Measurements from ENCODE around the gene RARRES1. TPM values are rescaled to one million over a fixed set of nuclear protein-coding genes. Genes with fewer than 3 reads are reported as not detected.

The RARRES1 gene
- total RNA-seq, 1 experiment from 2014 or later, result 0.73 TPM

DNA sequence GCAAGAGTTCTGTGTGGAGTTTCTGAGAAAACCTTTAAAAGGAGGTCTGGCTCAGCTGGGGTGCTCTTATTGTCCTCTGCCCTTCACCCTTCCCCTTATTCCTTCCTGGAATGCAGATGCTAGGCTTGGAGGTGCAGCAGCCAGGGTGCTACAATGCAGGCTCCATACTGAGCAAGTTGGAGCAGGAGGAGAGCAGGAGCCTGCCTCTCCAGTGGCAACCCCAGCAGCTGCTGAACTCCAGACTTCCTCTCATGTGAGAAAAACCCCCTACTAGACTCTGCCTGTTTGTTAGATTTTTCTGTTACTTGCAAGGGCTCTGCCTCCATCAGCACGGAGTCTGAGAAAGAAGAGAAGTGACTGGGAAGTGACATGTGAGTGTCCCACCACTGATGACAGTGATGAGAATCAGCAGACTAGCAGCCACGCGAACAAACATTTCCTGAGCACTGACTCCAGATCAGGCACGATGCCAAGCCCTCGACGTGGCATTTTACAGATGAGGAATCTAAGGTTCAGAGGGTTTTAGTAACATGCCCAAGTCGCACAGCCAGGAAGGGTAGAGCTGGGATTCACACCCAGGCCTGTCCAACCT, 16.1 kb upstream of the RARRES1 start:
- Histone ChIP-seq H3K4me3 (ENCODE audit: low read length) (no peak overlapping the region), H3K9me2 (replicated peaks; ENCODE audit: low read length) (no peaks in the 10 kb centered on the region), H3K27ac (ENCODE audit: low read length) (peak overlapping the region; percentile 98), H3K9me3 (ENCODE audit: low read length) (no peaks in the 10 kb centered on the region), H2AFZ (ENCODE audit: low read length) (no peak overlapping the region), H3K9ac (ENCODE audit: low read length) (peak overlapping the region; percentile 71), H3K36me3 (ENCODE audit: low read depth, low read length) (no peaks in the 10 kb centered on the region; the same call in 1 of the 2 replicates), H3K4me1 (ENCODE audit: insufficient read depth, low read length) (peaks cover 48% of the 10 kb centered on the region), H3K4me2 (ENCODE audit: low read length) (peak overlapping the region; percentile 3), H3K79me2 (ENCODE audit: low read length) (no peaks in the 10 kb centered on the region), H3F3A (ENCODE audit: low read length, unreplicated experiment) (peaks cover 6% of the 10 kb centered on the region), H4K20me1 (ENCODE audit: low read length) (no peaks in the 10 kb centered on the region), H3K27me3 (ENCODE audit: low read length) (no peaks in the 10 kb centered on the region)
- peak; percentile 33 for DNase-seq
- TF ChIP-seq, protein P1, sequence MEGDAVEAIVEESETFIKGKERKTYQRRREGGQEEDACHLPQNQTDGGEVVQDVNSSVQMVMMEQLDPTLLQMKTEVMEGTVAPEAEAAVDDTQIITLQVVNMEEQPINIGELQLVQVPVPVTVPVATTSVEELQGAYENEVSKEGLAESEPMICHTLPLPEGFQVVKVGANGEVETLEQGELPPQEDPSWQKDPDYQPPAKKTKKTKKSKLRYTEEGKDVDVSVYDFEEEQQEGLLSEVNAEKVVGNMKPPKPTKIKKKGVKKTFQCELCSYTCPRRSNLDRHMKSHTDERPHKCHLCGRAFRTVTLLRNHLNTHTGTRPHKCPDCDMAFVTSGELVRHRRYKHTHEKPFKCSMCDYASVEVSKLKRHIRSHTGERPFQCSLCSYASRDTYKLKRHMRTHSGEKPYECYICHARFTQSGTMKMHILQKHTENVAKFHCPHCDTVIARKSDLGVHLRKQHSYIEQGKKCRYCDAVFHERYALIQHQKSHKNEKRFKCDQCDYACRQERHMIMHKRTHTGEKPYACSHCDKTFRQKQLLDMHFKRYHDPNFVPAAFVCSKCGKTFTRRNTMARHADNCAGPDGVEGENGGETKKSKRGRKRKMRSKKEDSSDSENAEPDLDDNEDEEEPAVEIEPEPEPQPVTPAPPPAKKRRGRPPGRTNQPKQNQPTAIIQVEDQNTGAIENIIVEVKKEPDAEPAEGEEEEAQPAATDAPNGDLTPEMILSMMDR (conservative IDR thresholded peaks at IDR 0.05; ENCODE audit: low read depth, low read length), result no peak
- TF ChIP-seq EZH2phosphoT487 (IDR thresholded peaks at IDR 0.05; ENCODE audit: borderline replicate concordance, low read length), result no peak
- no peak for TF ChIP-seq EZH2 (IDR thresholded peaks at IDR 0.05; ENCODE audit: low read length, unreplicated experiment)
- CTCF ChIA-PET, result no interaction called here
- POLR2A ChIA-PET (ENCODE audit: unreplicated experiment), result no interaction called here
- intact Hi-C loops (cut with micrococcal nuclease), result no loop called here
- ATAC-seq, result no peak
- BruUV-seq (replicated peaks), result no TSS peak

- no peaks in the 10 kb centered on the region for H3K79me2 ChIP-seq (ENCODE audit: low read length)
- H3K4me1 ChIP-seq (ENCODE audit: insufficient read depth, low read length), result peaks cover 57% of the 10 kb centered on the region
- DNase-seq (no peak), ATAC-seq (no peak)
- H2AFZ ChIP-seq (ENCODE audit: low read length), result no peak overlapping the region
- H3K4me3 ChIP-seq (ENCODE audit: low read length), result no peak overlapping the region
- H3K36me3 ChIP-seq (ENCODE audit: low read depth, low read length), result no peaks in the 10 kb centered on the region; the same call in 1 of the 2 replicates
- intact Hi-C loops (cut with micrococcal nuclease), result no loop called here
- 0 out of 2 replicates have a peak overlapping the region, but pooled peaks have one; percentile 3 for H3K4me2 ChIP-seq (ENCODE audit: low read length)
- BruUV-seq (replicated peaks), result no TSS peak
- peaks cover 6% of the 10 kb centered on the region for H3F3A ChIP-seq (ENCODE audit: low read length, unreplicated experiment)
- H3K9me3 ChIP-seq (ENCODE audit: low read length), result no peaks in the 10 kb centered on the region
- H3K27me3 ChIP-seq (ENCODE audit: low read length), result no peaks in the 10 kb centered on the region
- peak overlapping the region; percentile 98 for H3K27ac ChIP-seq (ENCODE audit: low read length)
- H3K9ac ChIP-seq (ENCODE audit: low read length), result peak overlapping the region; percentile 71
- POLR2A ChIA-PET (ENCODE audit: unreplicated experiment), result no interaction called here
- no peak for TF ChIP-seq EZH2phosphoT487 (IDR thresholded peaks at IDR 0.05; ENCODE audit: borderline replicate concordance, low read length)
- no peak for TF ChIP-seq EZH2 (IDR thresholded peaks at IDR 0.05; ENCODE audit: low read length, unreplicated experiment)
- no peaks in the 10 kb centered on the region for H4K20me1 ChIP-seq (ENCODE audit: low read length)
- H3K9me2 ChIP-seq (replicated peaks; ENCODE audit: low read length), result no peaks in the 10 kb centered on the region
- CTCF ChIA-PET, result no interaction called here
Measured at GRCh38 chr3:158747417-158747816, 15.2 kb upstream of the RARRES1 start.

DNA sequence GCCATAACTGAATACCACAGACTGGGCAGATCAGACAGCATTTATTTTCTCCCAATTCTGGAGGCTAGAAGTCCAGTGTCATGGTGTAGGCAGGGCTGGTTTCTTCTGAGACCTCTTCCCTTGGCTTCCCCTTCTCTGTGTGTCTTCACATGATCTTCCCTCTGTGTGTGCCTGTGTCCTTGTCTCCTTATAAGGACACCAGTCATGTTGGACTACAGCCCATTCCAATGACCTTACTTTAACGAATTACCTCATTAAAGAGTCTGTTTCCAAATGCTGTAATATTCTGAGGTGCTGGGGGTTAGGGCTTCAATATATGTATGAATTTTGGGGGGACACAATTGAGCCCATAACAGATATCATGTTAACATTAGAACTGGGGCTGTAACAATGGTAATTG, 13.3 kb upstream of the RARRES1 start:
- Histone ChIP-seq H3K27ac (ENCODE audit: low read length) (0 out of 2 replicates have a peak overlapping the region, but pooled peaks have one; percentile 77), H3K36me3 (ENCODE audit: low read depth, low read length) (no peaks in the 10 kb centered on the region; the same call in 1 of the 2 replicates), H4K20me1 (ENCODE audit: low read length) (no peaks in the 10 kb centered on the region), H3K9me3 (ENCODE audit: low read length) (no peaks in the 10 kb centered on the region), H3K79me2 (ENCODE audit: low read length) (no peaks in the 10 kb centered on the region), H2AFZ (ENCODE audit: low read length) (no peak overlapping the region), H3K4me2 (ENCODE audit: low read length) (no peak overlapping the region), H3K9ac (ENCODE audit: low read length) (no peak overlapping the region), H3K27me3 (ENCODE audit: low read length) (no peaks in the 10 kb centered on the region), H3K4me1 (ENCODE audit: insufficient read depth, low read length) (peaks cover 53% of the 10 kb centered on the region), H3F3A (ENCODE audit: low read length, unreplicated experiment) (peaks cover 6% of the 10 kb centered on the region), H3K4me3 (ENCODE audit: low read length) (no peak overlapping the region), H3K9me2 (replicated peaks; ENCODE audit: low read length) (no peaks in the 10 kb centered on the region; the same call in 1 of the 2 replicates)
- CTCF ChIA-PET, result no interaction called here
- TF ChIP-seq, protein P1 (conservative IDR thresholded peaks at IDR 0.05; ENCODE audit: low read depth, low read length), result no peak
- TF ChIP-seq EZH2 (IDR thresholded peaks at IDR 0.05; ENCODE audit: low read length, unreplicated experiment), result no peak
- TF ChIP-seq EZH2phosphoT487 (IDR thresholded peaks at IDR 0.05; ENCODE audit: borderline replicate concordance, low read length), result no peak
- no TSS peak for BruUV-seq (replicated peaks)
- DNase-seq (no peak), ATAC-seq (no peak)
- POLR2A ChIA-PET (ENCODE audit: unreplicated experiment), result no interaction called here
- intact Hi-C loops (cut with micrococcal nuclease), result no loop called here

Measured in PC-3 (cell line).